ENCODE data around the gene PODN. TPM values are rescaled to one million over a fixed set of nuclear protein-coding genes. Genes with fewer than 3 reads are reported as not detected.
A peak's percentile ranks its signal among the peaks of the same experiment; 100 is the strongest.

The PODN gene
- total and polyA plus RNA-seq, 12 donors = 0.78 to 45.4 (median 16.0) TPM

GRCh38 chr1:53068314-53069099, 6.5 kb downstream of the PODN start:
- H3K27ac ChIP-seq = no peak overlapping the region
- 84 to 97% (median 88%) methylated on average over 5 to 7 of the region's 7 CpGs for WGBS, 4 donors

GRCh38 chr1:53069265-53069662, 7.3 kb downstream of the PODN start:
- Histone ChIP-seq H3K36me3 (replicated peaks in 1 of 2) (no peaks in the 10 kb centered on the region), H3K4me1 (replicated peaks in 1 of 2) (no peaks in the 10 kb centered on the region), H3K27me3 (no peaks in the 10 kb centered on the region), H3K4me3 (no peak overlapping the region), H3K27ac (no peak overlapping the region), H3K9me3 (replicated peaks in 1 of 3) (no peaks in the 10 kb centered on the region)
- peak in 1 of 7 donors; percentile 10 for DNase-seq
- WGBS, 4 donors = 83 to 92% (median 89%) methylated on average over 4 to 7 of the region's 7 CpGs
- TF ChIP-seq, protein P1, sequence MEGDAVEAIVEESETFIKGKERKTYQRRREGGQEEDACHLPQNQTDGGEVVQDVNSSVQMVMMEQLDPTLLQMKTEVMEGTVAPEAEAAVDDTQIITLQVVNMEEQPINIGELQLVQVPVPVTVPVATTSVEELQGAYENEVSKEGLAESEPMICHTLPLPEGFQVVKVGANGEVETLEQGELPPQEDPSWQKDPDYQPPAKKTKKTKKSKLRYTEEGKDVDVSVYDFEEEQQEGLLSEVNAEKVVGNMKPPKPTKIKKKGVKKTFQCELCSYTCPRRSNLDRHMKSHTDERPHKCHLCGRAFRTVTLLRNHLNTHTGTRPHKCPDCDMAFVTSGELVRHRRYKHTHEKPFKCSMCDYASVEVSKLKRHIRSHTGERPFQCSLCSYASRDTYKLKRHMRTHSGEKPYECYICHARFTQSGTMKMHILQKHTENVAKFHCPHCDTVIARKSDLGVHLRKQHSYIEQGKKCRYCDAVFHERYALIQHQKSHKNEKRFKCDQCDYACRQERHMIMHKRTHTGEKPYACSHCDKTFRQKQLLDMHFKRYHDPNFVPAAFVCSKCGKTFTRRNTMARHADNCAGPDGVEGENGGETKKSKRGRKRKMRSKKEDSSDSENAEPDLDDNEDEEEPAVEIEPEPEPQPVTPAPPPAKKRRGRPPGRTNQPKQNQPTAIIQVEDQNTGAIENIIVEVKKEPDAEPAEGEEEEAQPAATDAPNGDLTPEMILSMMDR (IDR thresholded peaks at IDR 0.05) = no peak
- intact Hi-C loops (cut with DNase I) = no loop called here

More at GRCh38 chr1:53068314-53069099, 6.5 kb downstream of the PODN start:
- H3K9me3 ChIP-seq (replicated peaks in 1 of 3) = no peaks in the 10 kb centered on the region
- no peak overlapping the region for H3K4me3 ChIP-seq
- no peaks in the 10 kb centered on the region for H3K4me1 ChIP-seq (replicated peaks in 1 of 2)
- intact Hi-C loops (cut with DNase I) = no loop called here
- no peaks in the 10 kb centered on the region for H3K27me3 ChIP-seq
- peak in 1 of 7 donors; percentile 31 for DNase-seq
- no peaks in the 10 kb centered on the region for H3K36me3 ChIP-seq (replicated peaks in 1 of 2)
- TF ChIP-seq POLR2A (IDR thresholded peaks at IDR 0.05) = no peak
- TF ChIP-seq, protein P1 (IDR thresholded peaks at IDR 0.05) = no peak

- Histone ChIP-seq H3K4me1 (replicated peaks in 1 of 2) (no peaks in the 10 kb centered on the region), H3K9me3 (replicated peaks in 1 of 3) (no peaks in the 10 kb centered on the region), H3K27ac (no peak overlapping the region), H3K27me3 (no peaks in the 10 kb centered on the region), H3K4me3 (no peak overlapping the region), H3K36me3 (replicated peaks in 1 of 2) (no peaks in the 10 kb centered on the region)
- TF ChIP-seq, protein P1 (IDR thresholded peaks at IDR 0.05) = no peak
- TF ChIP-seq POLR2A (IDR thresholded peaks at IDR 0.05) = no peak
- 91 to 98% (median 93%) methylated on average over 7 to 31 of the region's 31 CpGs for WGBS, 4 donors
- peak in 1 of 7 donors; percentile 20 for DNase-seq
- intact Hi-C loops (cut with DNase I) = no loop called here
Measured at GRCh38 chr1:53069663-53070327, 7.8 kb downstream of the PODN start.

GRCh38 chr1:53070621-53071020, 8.6 kb downstream of the PODN start:
- 93 to 100% (median 98%) methylated on average over 4 to 12 of the region's 12 CpGs for WGBS, 4 donors
- H3K4me3 ChIP-seq = no peak overlapping the region

More at GRCh38 chr1:53070621-53071020, 8.6 kb downstream of the PODN start:
- Histone ChIP-seq H3K4me1 (replicated peaks in 1 of 2) (no peaks in the 10 kb centered on the region), H3K9me3 (replicated peaks in 1 of 3) (no peaks in the 10 kb centered on the region), H3K27ac (no peak overlapping the region), H3K36me3 (replicated peaks in 1 of 2) (no peaks in the 10 kb centered on the region), H3K27me3 (no peaks in the 10 kb centered on the region)
- no peak for TF ChIP-seq POLR2A (IDR thresholded peaks at IDR 0.05)
- TF ChIP-seq, protein P1 (IDR thresholded peaks at IDR 0.05) = no peak
- peak in 2 of 7 donors; percentile 5 to 20 for DNase-seq
- intact Hi-C loops (cut with DNase I) = no loop called here
